HL-60 (cell line): Measurements from ENCODE around the gene SGSH.

ENCODE experiments used
- DNase-seq, 2 experiments: peaks; one replicate each; pipeline ENCODE4 v3.0.0-alpha.2; 2010 to 2020; ENCODE audit warnings: low read depth in 1 of 2, low spot score in 1 of 2
- H3K27ac ChIP-seq: fragments of 250-450 bp; sonication (Bioruptor Pico); replicated peaks from 2 replicates; pipeline ENCODE4 v1.5.1; 2020; ENCODE audit warnings: mild to moderate bottlenecking, moderate library complexity
- H3K27me3 ChIP-seq: fragments of 250-450 bp; sonication (Bioruptor Pico); 2 replicates; pipeline ENCODE4 v1.5.1; 2021; ENCODE audit warnings: mild to moderate bottlenecking, moderate library complexity; ENCODE audit not compliant: insufficient read depth, poor library complexity, severe bottlenecking
- H3K4me3 ChIP-seq: replicated peaks from 2 replicates; pipeline ENCODE4 v1.5.1; 2011; ENCODE audit warnings: mild to moderate bottlenecking, control low read depth, low read length; ENCODE audit not compliant: insufficient read depth
- GABPA ChIP-seq: IDR thresholded peaks from 2 replicates; pipeline ENCODE4 v1.6.1; 2012; ENCODE audit warnings: low read depth
- POLR2AphosphoS5 ChIP-seq: IDR thresholded peaks from 2 replicates; pipeline ENCODE4 v1.6.1; 2012; ENCODE audit warnings: low read depth
- SPI1 ChIP-seq: IDR thresholded peaks from 2 replicates; pipeline ENCODE4 v1.6.1; 2012; ENCODE audit warnings: low read depth, mild to moderate bottlenecking, borderline replicate concordance
- TF ChIP-seq, protein P1 (sequence below): IDR thresholded peaks from one replicate; pipeline ENCODE4 v1.5.1; 2011; ENCODE audit warnings: low read length, control low read depth, inconsistent platforms; ENCODE audit not compliant: insufficient read depth
- TF ChIP-seq, protein P2 (sequence below): IDR thresholded peaks from 2 replicates; pipeline ENCODE4 v1.6.1; 2012; ENCODE audit warnings: low read depth; ENCODE audit not compliant: insufficient replicate concordance

SGSH gene

DNA sequence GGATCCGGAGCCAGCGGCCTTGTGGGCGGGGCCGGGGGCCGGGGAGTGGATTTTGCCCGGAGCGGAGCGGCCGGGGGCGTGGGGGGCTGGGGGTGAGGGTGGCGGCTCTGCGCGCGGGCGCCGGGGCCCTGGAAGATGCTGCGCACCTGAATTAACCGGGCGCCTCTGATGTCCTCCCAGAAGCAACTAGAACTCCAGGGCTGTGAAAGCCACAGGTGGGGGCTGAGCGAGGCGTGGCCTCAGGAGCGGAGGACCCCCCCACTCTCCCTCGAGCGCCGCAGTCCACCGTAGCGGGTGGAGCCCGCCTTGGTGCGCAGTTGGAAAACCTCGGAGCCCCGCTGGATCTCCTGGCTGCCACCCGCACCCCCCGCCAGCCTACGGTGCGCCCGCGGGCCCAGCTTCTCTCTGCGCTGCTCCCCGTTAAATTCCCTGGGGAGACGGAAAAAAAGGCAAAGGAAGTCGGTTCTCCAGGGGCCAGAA, 643 bp upstream of the SGSH start:
- no peak for TF ChIP-seq SPI1
- TF ChIP-seq, protein P1, sequence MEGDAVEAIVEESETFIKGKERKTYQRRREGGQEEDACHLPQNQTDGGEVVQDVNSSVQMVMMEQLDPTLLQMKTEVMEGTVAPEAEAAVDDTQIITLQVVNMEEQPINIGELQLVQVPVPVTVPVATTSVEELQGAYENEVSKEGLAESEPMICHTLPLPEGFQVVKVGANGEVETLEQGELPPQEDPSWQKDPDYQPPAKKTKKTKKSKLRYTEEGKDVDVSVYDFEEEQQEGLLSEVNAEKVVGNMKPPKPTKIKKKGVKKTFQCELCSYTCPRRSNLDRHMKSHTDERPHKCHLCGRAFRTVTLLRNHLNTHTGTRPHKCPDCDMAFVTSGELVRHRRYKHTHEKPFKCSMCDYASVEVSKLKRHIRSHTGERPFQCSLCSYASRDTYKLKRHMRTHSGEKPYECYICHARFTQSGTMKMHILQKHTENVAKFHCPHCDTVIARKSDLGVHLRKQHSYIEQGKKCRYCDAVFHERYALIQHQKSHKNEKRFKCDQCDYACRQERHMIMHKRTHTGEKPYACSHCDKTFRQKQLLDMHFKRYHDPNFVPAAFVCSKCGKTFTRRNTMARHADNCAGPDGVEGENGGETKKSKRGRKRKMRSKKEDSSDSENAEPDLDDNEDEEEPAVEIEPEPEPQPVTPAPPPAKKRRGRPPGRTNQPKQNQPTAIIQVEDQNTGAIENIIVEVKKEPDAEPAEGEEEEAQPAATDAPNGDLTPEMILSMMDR: no peak
- TF ChIP-seq POLR2AphosphoS5: no peak
- TF ChIP-seq, protein P2, sequence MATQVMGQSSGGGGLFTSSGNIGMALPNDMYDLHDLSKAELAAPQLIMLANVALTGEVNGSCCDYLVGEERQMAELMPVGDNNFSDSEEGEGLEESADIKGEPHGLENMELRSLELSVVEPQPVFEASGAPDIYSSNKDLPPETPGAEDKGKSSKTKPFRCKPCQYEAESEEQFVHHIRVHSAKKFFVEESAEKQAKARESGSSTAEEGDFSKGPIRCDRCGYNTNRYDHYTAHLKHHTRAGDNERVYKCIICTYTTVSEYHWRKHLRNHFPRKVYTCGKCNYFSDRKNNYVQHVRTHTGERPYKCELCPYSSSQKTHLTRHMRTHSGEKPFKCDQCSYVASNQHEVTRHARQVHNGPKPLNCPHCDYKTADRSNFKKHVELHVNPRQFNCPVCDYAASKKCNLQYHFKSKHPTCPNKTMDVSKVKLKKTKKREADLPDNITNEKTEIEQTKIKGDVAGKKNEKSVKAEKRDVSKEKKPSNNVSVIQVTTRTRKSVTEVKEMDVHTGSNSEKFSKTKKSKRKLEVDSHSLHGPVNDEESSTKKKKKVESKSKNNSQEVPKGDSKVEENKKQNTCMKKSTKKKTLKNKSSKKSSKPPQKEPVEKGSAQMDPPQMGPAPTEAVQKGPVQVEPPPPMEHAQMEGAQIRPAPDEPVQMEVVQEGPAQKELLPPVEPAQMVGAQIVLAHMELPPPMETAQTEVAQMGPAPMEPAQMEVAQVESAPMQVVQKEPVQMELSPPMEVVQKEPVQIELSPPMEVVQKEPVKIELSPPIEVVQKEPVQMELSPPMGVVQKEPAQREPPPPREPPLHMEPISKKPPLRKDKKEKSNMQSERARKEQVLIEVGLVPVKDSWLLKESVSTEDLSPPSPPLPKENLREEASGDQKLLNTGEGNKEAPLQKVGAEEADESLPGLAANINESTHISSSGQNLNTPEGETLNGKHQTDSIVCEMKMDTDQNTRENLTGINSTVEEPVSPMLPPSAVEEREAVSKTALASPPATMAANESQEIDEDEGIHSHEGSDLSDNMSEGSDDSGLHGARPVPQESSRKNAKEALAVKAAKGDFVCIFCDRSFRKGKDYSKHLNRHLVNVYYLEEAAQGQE: no peak
- TF ChIP-seq GABPA: no peak
- H3K4me3 ChIP-seq: no peak overlapping the region
- peaks cover 23% of the 10 kb centered on the region for H3K27me3 ChIP-seq
- DNase-seq: no peak
- H3K27ac ChIP-seq: no peak overlapping the region

DNA sequence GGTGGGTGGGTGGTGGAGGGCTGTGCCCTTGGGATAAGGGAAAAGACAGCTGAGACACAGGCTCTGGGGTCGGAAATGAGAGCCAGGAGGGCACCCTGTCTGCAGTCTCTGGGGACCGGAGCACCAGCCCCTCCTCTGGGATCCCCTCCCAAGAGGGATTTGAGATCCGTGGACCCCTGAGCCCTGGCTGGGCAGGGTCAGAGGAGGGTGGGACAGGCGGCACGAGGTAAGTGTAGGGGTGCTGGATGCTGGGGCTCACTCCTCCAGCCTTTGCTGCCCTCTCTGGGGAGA, 425 bp downstream of the SGSH start:
- H3K27me3 ChIP-seq: peaks cover 22% of the 10 kb centered on the region
- no peak for DNase-seq
- TF ChIP-seq, protein P2: no peak
- no peak for TF ChIP-seq GABPA
- TF ChIP-seq, protein P1: no peak
- TF ChIP-seq SPI1: no peak
- no peak for TF ChIP-seq POLR2AphosphoS5
- H3K27ac ChIP-seq: peak overlapping the region; percentile 49
- peak overlapping the region; percentile 44 for H3K4me3 ChIP-seq

DNA sequence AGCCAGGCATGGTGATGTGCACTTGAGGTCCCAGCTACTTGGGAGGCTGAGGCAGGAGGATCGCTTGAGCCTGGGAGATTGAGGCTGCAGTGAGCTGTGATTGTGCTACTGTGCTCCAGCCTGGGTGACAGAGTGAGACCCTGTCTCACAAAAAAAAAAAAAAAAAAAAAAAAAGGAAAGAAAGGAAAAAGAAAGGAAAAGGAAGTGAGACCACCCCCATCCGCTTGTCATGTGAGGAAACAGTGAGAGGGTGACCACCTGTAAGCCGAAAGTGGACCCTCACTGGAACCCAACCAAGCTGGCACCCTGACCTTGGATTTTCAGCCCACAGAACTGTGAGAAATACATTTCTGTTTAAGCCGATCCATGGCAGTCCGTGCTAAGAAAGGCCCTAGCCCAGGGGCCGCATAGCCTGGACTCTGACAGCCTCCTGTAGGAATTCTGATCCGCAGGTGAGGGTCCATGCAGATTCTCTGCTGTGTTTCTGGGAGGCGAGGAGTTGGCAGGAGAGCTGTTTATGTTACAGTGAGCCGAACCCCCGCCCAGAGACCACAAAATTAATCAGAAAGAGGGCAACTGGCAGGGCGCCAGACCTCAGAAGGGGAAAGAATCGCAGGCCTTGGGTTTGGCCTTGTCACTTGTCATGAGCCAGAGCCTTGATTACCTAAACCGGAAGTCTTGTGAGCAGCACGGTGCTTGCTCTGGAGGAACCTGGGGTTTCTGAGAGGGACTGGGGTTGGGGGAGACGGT, 945 bp downstream of the SGSH start:
- TF ChIP-seq POLR2AphosphoS5 (peak; percentile 96), GABPA (peak; percentile 47; the same call in 1 of the 2 replicates), SPI1 (peak; percentile 35; the same call in 1 of the 2 replicates)
- TF ChIP-seq, protein P1: no peak
- TF ChIP-seq, protein P2: no peak
- H3K27ac ChIP-seq: peak overlapping the region; percentile 49
- H3K27me3 ChIP-seq: peaks cover 22% of the 10 kb centered on the region
- no peak overlapping the region; the same call in 1 of the 2 replicates for H3K4me3 ChIP-seq
- peak; percentile 90 to 96 for DNase-seq
